ENCODE measurements around the gene ANKS1B.

The ANKS1B gene

GRCh38 chr12:99057670-99058069 lies 927.1 kb downstream of the ANKS1B start:
- H3K4me3 ChIP-seq (ENCODE audit: low read depth, low read length, poor library complexity, severe bottlenecking), result no peak overlapping the region
- no peaks in the 10 kb centered on the region for H3K9me3 ChIP-seq (ENCODE audit: low read length)
- H2AFZ ChIP-seq (ENCODE audit: low read length), result no peak overlapping the region
- H4K20me1 ChIP-seq (ENCODE audit: insufficient read depth, low read length), result no peaks in the 10 kb centered on the region
- H3K4me1 ChIP-seq (ENCODE audit: insufficient read depth, low read length, severe bottlenecking), result no peaks in the 10 kb centered on the region
- H3F3A ChIP-seq (ENCODE audit: insufficient read depth, low read length), result no peaks in the 10 kb centered on the region
- no peak overlapping the region for H3K9ac ChIP-seq (ENCODE audit: low read length)
- no peaks in the 10 kb centered on the region for H3K79me2 ChIP-seq (ENCODE audit: insufficient read depth, low read length)
- no peaks in the 10 kb centered on the region for H3K27me3 ChIP-seq (ENCODE audit: insufficient read depth, low read length)
- H3K4me2 ChIP-seq (ENCODE audit: low read length), result no peak overlapping the region
- no peak overlapping the region for H3K27ac ChIP-seq (ENCODE audit: low read depth, low read length, poor library complexity, severe bottlenecking)
- no peaks in the 10 kb centered on the region for H3K9me2 ChIP-seq (ENCODE audit: low read depth, low read length)
- no peaks in the 10 kb centered on the region for H3K36me3 ChIP-seq (ENCODE audit: insufficient read depth, low read length)
- no peak for TF ChIP-seq CTCF (IDR thresholded peaks at IDR 0.05; ENCODE audit: low read length)
- TF ChIP-seq EZH2 (IDR thresholded peaks at IDR 0.05; ENCODE audit: borderline replicate concordance, low read length), result no peak

- no peaks in the 10 kb centered on the region for H4K20me1 ChIP-seq (ENCODE audit: insufficient read depth, low read length)
- no peak overlapping the region for H3K27ac ChIP-seq (ENCODE audit: low read depth, low read length, poor library complexity, severe bottlenecking)
- H3K79me2 ChIP-seq (ENCODE audit: insufficient read depth, low read length), result no peaks in the 10 kb centered on the region
- no peak for TF ChIP-seq EZH2 (IDR thresholded peaks at IDR 0.05; ENCODE audit: borderline replicate concordance, low read length)
- no peak for TF ChIP-seq CTCF (IDR thresholded peaks at IDR 0.05; ENCODE audit: low read length)
- no peaks in the 10 kb centered on the region for H3K36me3 ChIP-seq (ENCODE audit: insufficient read depth, low read length)
- no peak overlapping the region for H3K9ac ChIP-seq (ENCODE audit: low read length)
- H3K4me1 ChIP-seq (ENCODE audit: insufficient read depth, low read length, severe bottlenecking), result no peaks in the 10 kb centered on the region
- no peaks in the 10 kb centered on the region for H3K9me2 ChIP-seq (ENCODE audit: low read depth, low read length)
- no peaks in the 10 kb centered on the region for H3K27me3 ChIP-seq (ENCODE audit: insufficient read depth, low read length)
- H3K4me2 ChIP-seq (ENCODE audit: low read length), result no peak overlapping the region
- no peaks in the 10 kb centered on the region for H3F3A ChIP-seq (ENCODE audit: insufficient read depth, low read length)
- H3K9me3 ChIP-seq (ENCODE audit: low read length), result no peaks in the 10 kb centered on the region
- H2AFZ ChIP-seq (ENCODE audit: low read length), result no peak overlapping the region
- no peak overlapping the region for H3K4me3 ChIP-seq (ENCODE audit: low read depth, low read length, poor library complexity, severe bottlenecking)
These were observed 928.5 kb downstream of the ANKS1B start for GRCh38 chr12:99056186-99056585.

- H3K27me3 ChIP-seq (ENCODE audit: insufficient read depth, low read length), result no peaks in the 10 kb centered on the region
- H3K79me2 ChIP-seq (ENCODE audit: insufficient read depth, low read length), result no peaks in the 10 kb centered on the region
- no peak for TF ChIP-seq EZH2 (IDR thresholded peaks at IDR 0.05; ENCODE audit: borderline replicate concordance, low read length)
- no peak for TF ChIP-seq CTCF (IDR thresholded peaks at IDR 0.05; ENCODE audit: low read length)
- no peaks in the 10 kb centered on the region for H3K36me3 ChIP-seq (ENCODE audit: insufficient read depth, low read length)
- no peaks in the 10 kb centered on the region for H3K4me1 ChIP-seq (ENCODE audit: insufficient read depth, low read length, severe bottlenecking)
- no peaks in the 10 kb centered on the region for H3F3A ChIP-seq (ENCODE audit: insufficient read depth, low read length)
- H3K27ac ChIP-seq (ENCODE audit: low read depth, low read length, poor library complexity, severe bottlenecking), result no peak overlapping the region
- H4K20me1 ChIP-seq (ENCODE audit: insufficient read depth, low read length), result no peaks in the 10 kb centered on the region
- H3K4me3 ChIP-seq (ENCODE audit: low read depth, low read length, poor library complexity, severe bottlenecking), result no peak overlapping the region
- no peak overlapping the region for H3K4me2 ChIP-seq (ENCODE audit: low read length)
- no peaks in the 10 kb centered on the region for H3K9me3 ChIP-seq (ENCODE audit: low read length)
- no peak overlapping the region for H3K9ac ChIP-seq (ENCODE audit: low read length)
- H2AFZ ChIP-seq (ENCODE audit: low read length), result no peak overlapping the region
- H3K9me2 ChIP-seq (ENCODE audit: low read depth, low read length), result no peaks in the 10 kb centered on the region
These were observed 929.4 kb downstream of the ANKS1B start for GRCh38 chr12:99055299-99055698.

Data from OCI-LY1 (cell line).